ENCODE data around the gene PLIN4. TPM values are rescaled to one million over a fixed set of nuclear protein-coding genes. Genes with fewer than 3 reads are reported as not detected.
A peak's percentile ranks its signal among the peaks of the same experiment; 100 is the strongest.

PLIN4 gene
- polyA plus RNA-seq, 1 donor (not counting 4 experiments of a cell fraction or from before 2014, with no cell fraction given) = not detected

- no peaks in the 10 kb centered on the region for H3K9me1 ChIP-seq (ENCODE audit: control insufficient read depth, extremely low read depth, insufficient read depth, low read length)
- peak overlapping the region; percentile 46 to 84 (median 78) for H3K4me3 ChIP-seq (ENCODE audit: control insufficient read depth in 2 of 3, extremely low read depth in 1 of 3, insufficient read depth in 2 of 3, low read depth in 1 of 3, low read length in 3 of 3)
- no peaks in the 10 kb centered on the region for H3K27me3 ChIP-seq (ENCODE audit: control insufficient read depth, extremely low read depth, insufficient read depth, low read length)
- DNase-seq (ENCODE audit: low read depth, low spot score) = peak; percentile 65
- H3K4me1 ChIP-seq (ENCODE audit: control insufficient read depth, extremely low read depth, insufficient read depth, low read length) = peaks cover 26% of the 10 kb centered on the region
- H2AFZ ChIP-seq (ENCODE audit: control insufficient read depth, low read length) = no peak overlapping the region
- TF ChIP-seq CTCF (optimal IDR thresholded peaks at IDR 0.05 in 1 of 3, IDR thresholded peaks at IDR 0.05 in 1 of 3, conservative IDR thresholded peaks at IDR 0.05 in 1 of 3; ENCODE audit: extremely low read depth in 1 of 3, insufficient read depth in 2 of 3, low read length in 3 of 3) (no peak), EZH2 (IDR thresholded peaks at IDR 0.05; ENCODE audit: low read length) (no peak)
- FAIRE-seq = no peak
- H3K79me2 ChIP-seq (ENCODE audit: control insufficient read depth, insufficient read depth, low read length) = peaks cover 25% of the 10 kb centered on the region
- dilution Hi-C loops (cut with MboI; ENCODE audit: extremely low pct_ligation_motif_present, low sequenced_read_pairs) = no loop called here
- H3K9me3 ChIP-seq (ENCODE audit: control insufficient read depth, low read depth, low read length) = no peaks in the 10 kb centered on the region
- no peaks in the 10 kb centered on the region for H4K20me1 ChIP-seq (ENCODE audit: control insufficient read depth, extremely low read depth, insufficient read depth, low read length)
- peak overlapping the region; percentile 88 for H3K9ac ChIP-seq (ENCODE audit: control insufficient read depth, extremely low read depth, insufficient read depth, low read length)
- H3K4me2 ChIP-seq (ENCODE audit: control insufficient read depth, extremely low read depth, insufficient read depth, low read depth, low read length) = peak overlapping the region; percentile 88
- H3K36me3 ChIP-seq (ENCODE audit: control insufficient read depth in 2 of 2, extremely low read depth in 1 of 2, insufficient read depth in 2 of 2, low read length in 2 of 2) = peaks cover 11 to 14% of the 10 kb centered on the region in 2 experiments
- peak overlapping the region; percentile 85 for H3K27ac ChIP-seq (ENCODE audit: control insufficient read depth, insufficient read depth, low read length)
Observed at GRCh38 chr19:4456476-4456842, 61.8 kb downstream of the PLIN4 start.

- FAIRE-seq (peak; percentile 73), DNase-seq (ENCODE audit: low read depth, low spot score) (no peak)
- TF ChIP-seq CTCF (optimal IDR thresholded peaks at IDR 0.05 in 1 of 3, IDR thresholded peaks at IDR 0.05 in 1 of 3, conservative IDR thresholded peaks at IDR 0.05 in 1 of 3; ENCODE audit: extremely low read depth in 1 of 3, insufficient read depth in 2 of 3, low read length in 3 of 3) = no peak
- no peak for TF ChIP-seq EZH2 (IDR thresholded peaks at IDR 0.05; ENCODE audit: low read length)
- Histone ChIP-seq H3K79me2 (ENCODE audit: control insufficient read depth, insufficient read depth, low read length) (peaks cover 25% of the 10 kb centered on the region), H3K27ac (ENCODE audit: control insufficient read depth, insufficient read depth, low read length) (peak overlapping the region; percentile 85), H3K9me1 (ENCODE audit: control insufficient read depth, extremely low read depth, insufficient read depth, low read length) (no peaks in the 10 kb centered on the region), H3K4me1 (ENCODE audit: control insufficient read depth, extremely low read depth, insufficient read depth, low read length) (peaks cover 26% of the 10 kb centered on the region), H2AFZ (ENCODE audit: control insufficient read depth, low read length) (no peak overlapping the region), H3K4me2 (ENCODE audit: control insufficient read depth, extremely low read depth, insufficient read depth, low read depth, low read length) (peak overlapping the region; percentile 88), H3K27me3 (ENCODE audit: control insufficient read depth, extremely low read depth, insufficient read depth, low read length) (no peaks in the 10 kb centered on the region), H4K20me1 (ENCODE audit: control insufficient read depth, extremely low read depth, insufficient read depth, low read length) (no peaks in the 10 kb centered on the region), H3K4me3 (ENCODE audit: control insufficient read depth in 2 of 3, extremely low read depth in 1 of 3, insufficient read depth in 2 of 3, low read depth in 1 of 3, low read length in 3 of 3) (peak overlapping the region; percentile 46 to 84 (median 78)), H3K9ac (ENCODE audit: control insufficient read depth, extremely low read depth, insufficient read depth, low read length) (peak overlapping the region; percentile 88), H3K9me3 (ENCODE audit: control insufficient read depth, low read depth, low read length) (no peaks in the 10 kb centered on the region), H3K36me3 (ENCODE audit: control insufficient read depth in 2 of 2, extremely low read depth in 1 of 2, insufficient read depth in 2 of 2, low read length in 2 of 2) (peaks cover 11 to 17% of the 10 kb centered on the region in 2 experiments)
- dilution Hi-C loops (cut with MboI; ENCODE audit: extremely low pct_ligation_motif_present, low sequenced_read_pairs) = no loop called here
Observed at GRCh38 chr19:4455719-4456475, 62.4 kb downstream of the PLIN4 start.

Data from keratinocyte (primary cell).